CD8-positive, alpha-beta memory T cell (primary cell): ENCODE data around the gene PCID2. TPM values are rescaled to one million over a fixed set of nuclear protein-coding genes. Genes with fewer than 3 reads are reported as not detected.
A peak's percentile ranks its signal among the peaks of the same experiment; 100 is the strongest.

Source experiments
- CTCF ChIA-PET: fragments of 350-600 bp; sonication (Branson Sonifier 250); formaldehyde crosslinking; loops from one replicate; lab custom pipeline; 2021; ENCODE audit warnings: antibody characterized with exemption; lab: Charles Lee
- POLR2A ChIA-PET: fragments of 350-600 bp; sonication (Branson Sonifier 250); formaldehyde crosslinking; loops from one replicate; lab custom pipeline; 2021; ENCODE audit warnings: antibody characterized with exemption; lab: Charles Lee
- DNase-seq, 5 donors: peaks; one replicate each; pipeline versions ENCODE4 v3.0.0 to v3.0.0-alpha.2; 2020 to 2022; ENCODE audit warnings: mixed read lengths in 1 of 5
- H3K27ac ChIP-seq: one replicate; pipeline ENCODE4 v1.7.0; 2013; ENCODE audit warnings: low read depth, mild to moderate bottlenecking, low read length, moderate library complexity
- H3K27me3 ChIP-seq: 2 replicates; pipeline ENCODE4 v1.7.0; 2013; ENCODE audit warnings: low read length, mild to moderate bottlenecking; ENCODE audit not compliant: insufficient read depth, poor library complexity, severe bottlenecking
- H3K36me3 ChIP-seq: 2 replicates; pipeline ENCODE4 v1.7.0; 2013; ENCODE audit warnings: mild to moderate bottlenecking, low read length, moderate library complexity; ENCODE audit not compliant: insufficient read depth
- H3K4me1 ChIP-seq: 2 replicates; pipeline ENCODE4 v1.7.0; 2013; ENCODE audit warnings: mild to moderate bottlenecking, low read length, moderate library complexity; ENCODE audit not compliant: insufficient read depth
- H3K4me3 ChIP-seq: 2 replicates; pipeline ENCODE4 v1.7.0; 2013; ENCODE audit warnings: mild to moderate bottlenecking, low read length
- H3K9me3 ChIP-seq: 2 replicates; pipeline ENCODE4 v1.7.0; 2013; ENCODE audit warnings: mild to moderate bottlenecking, low read length
- H3K27ac Mint-ChIP-seq, 8 donors: one replicate each; pipeline ENCODE4 v1.8.0; 2020 to 2021; ENCODE audit warnings: mixed read lengths in 8 of 8, mild to moderate bottlenecking in 6 of 8, inconsistent platforms in 3 of 8, moderate library complexity in 3 of 8
- H3K27me3 Mint-ChIP-seq, 2 donors: one replicate each; pipeline ENCODE4 v1.8.0; 2020 to 2021; ENCODE audit warnings: mixed read lengths in 2 of 2, mild to moderate bottlenecking in 1 of 2, moderate library complexity in 1 of 2
- H3K36me3 Mint-ChIP-seq, 3 donors: one replicate each; pipeline ENCODE4 v1.8.0; 2020 to 2021; ENCODE audit warnings: mixed read lengths in 3 of 3, inconsistent platforms in 1 of 3, mild to moderate bottlenecking in 1 of 3
- H3K4me1 Mint-ChIP-seq, 3 donors: one replicate each; pipeline ENCODE4 v1.8.0; 2020 to 2021; ENCODE audit warnings: mixed read lengths in 3 of 3, inconsistent platforms in 1 of 3, mild to moderate bottlenecking in 1 of 3
- H3K4me3 Mint-ChIP-seq, 7 donors: one replicate each; pipeline ENCODE4 v1.8.0; 2020 to 2021; ENCODE audit warnings: mixed read lengths in 7 of 7, mild to moderate bottlenecking in 6 of 7, moderate library complexity in 4 of 7, inconsistent platforms in 2 of 7
- H3K9me3 Mint-ChIP-seq, 5 donors: one replicate each; pipeline ENCODE4 v1.8.0; 2020 to 2022; ENCODE audit warnings: mixed read lengths in 5 of 5, mild to moderate bottlenecking in 3 of 5, moderate library complexity in 2 of 5, inconsistent platforms in 1 of 5
- polyA plus RNA-seq: library from polyadenylated mRNA; unstranded; fragments of 300-500 nt; fragmentation: Illumina TruSeq; gene quantifications from one replicate; pipeline ENCODE4 v1.2.3, GENCODE V29; 2021
- total RNA-seq, 2 experiments: library from RNA; stranded (reverse); gene quantifications; one replicate each; pipeline ENCODE4 v1.2.3, GENCODE V29; 2021

Gene PCID2
- total and polyA plus RNA-seq, 3 experiments from 2014 or later = 60.1 to 90.4 (median 62.3) TPM

- H3K36me3 Mint-ChIP-seq = peaks cover 11 to 67% (median 29%) of the 10 kb centered on the region in 3 donors
- DNase-seq = no peak
- H3K4me1 Mint-ChIP-seq = peaks cover 80 to 92% (median 87%) of the 10 kb centered on the region in 3 donors
- Histone ChIP-seq H3K27me3 (no peaks in the 10 kb centered on the region), H3K27ac (no peak overlapping the region), H3K4me1 (peaks cover 62% of the 10 kb centered on the region), H3K36me3 (peaks cover 35% of the 10 kb centered on the region), H3K4me3 (no peak overlapping the region), H3K9me3 (no peaks in the 10 kb centered on the region)
- CTCF ChIA-PET = interaction anchor here (1.7 kb wide), 1 partner anchor 117 kb away, joined by 3 read pairs; no protein-coding TSS in a partner anchor
- H3K27ac Mint-ChIP-seq = peak overlapping the region; percentile 65 to 97 (median 84)
- peaks cover 0 to 4% (median 2%) of the 10 kb centered on the region in 5 donors for H3K9me3 Mint-ChIP-seq
- POLR2A ChIA-PET = interaction anchor here (0.7 to 2.1 kb wide), 2 partner anchors 25 to 81 kb away, joined by 4 to 5 read pairs; partner anchors contain the start of gene PCID2
- peak overlapping the region; percentile 38 to 77 (median 67) for H3K4me3 Mint-ChIP-seq
- peaks cover 0 to 2% of the 10 kb centered on the region in 2 donors for H3K27me3 Mint-ChIP-seq
Measured at GRCh38 chr13:113183450-113184129, 24.9 kb downstream of the PCID2 start.

- Mint-ChIP-seq H3K4me3 (peak overlapping the region in 2 of 7 donors; percentile 44 to 65), H3K4me1 (peaks cover 78 to 86% (median 86%) of the 10 kb centered on the region in 3 donors), H3K27me3 (no peaks in the 10 kb centered on the region), H3K9me3 (peaks cover 0 to 4% (median 2%) of the 10 kb centered on the region in 5 donors), H3K27ac (peak overlapping the region; percentile 63 to 97 (median 95)), H3K36me3 (peaks cover 21 to 64% (median 27%) of the 10 kb centered on the region in 3 donors)
- peaks cover 44% of the 10 kb centered on the region for H3K36me3 ChIP-seq
- no peak overlapping the region for H3K27ac ChIP-seq
- H3K4me3 ChIP-seq = no peak overlapping the region
- no peaks in the 10 kb centered on the region for H3K9me3 ChIP-seq
- no peak for DNase-seq
- peaks cover 76% of the 10 kb centered on the region for H3K4me1 ChIP-seq
- CTCF ChIA-PET = no interaction called here
- POLR2A ChIA-PET = interaction anchor here (2.1 kb wide), 1 partner anchor 26 kb away, joined by 5 read pairs; the partner anchor contains the start of gene PCID2
- H3K27me3 ChIP-seq = no peaks in the 10 kb centered on the region
Measured at GRCh38 chr13:113182046-113182445, 26.4 kb downstream of the PCID2 start.

GRCh38 chr13:113179374-113180230 is 28.9 kb downstream of the PCID2 start:
- peak overlapping the region; percentile 37 to 99 (median 96) for H3K27ac Mint-ChIP-seq
- Histone ChIP-seq H3K9me3 (no peaks in the 10 kb centered on the region), H3K27ac (no peak overlapping the region), H3K4me3 (no peak overlapping the region), H3K27me3 (no peaks in the 10 kb centered on the region), H3K36me3 (peaks cover 44% of the 10 kb centered on the region), H3K4me1 (peaks cover 68% of the 10 kb centered on the region)
- peak overlapping the region in 6 of 7 donors; percentile 12 to 79 (median 58) for H3K4me3 Mint-ChIP-seq
- POLR2A ChIA-PET = no interaction called here
- peaks cover 26 to 75% (median 32%) of the 10 kb centered on the region in 3 donors for H3K36me3 Mint-ChIP-seq
- CTCF ChIA-PET = interaction anchor here (1.0 to 1.9 kb wide), 2 partner anchors 11 to 30 kb away, joined by 4 to 5 read pairs; partner anchors contain the start of gene CUL4A
- DNase-seq = peak in 1 of 5 donors; percentile 52
- peaks cover 75 to 83% (median 81%) of the 10 kb centered on the region in 3 donors for H3K4me1 Mint-ChIP-seq
- peaks cover 3 to 8% (median 5%) of the 10 kb centered on the region in 5 donors for H3K9me3 Mint-ChIP-seq
- no peaks in the 10 kb centered on the region for H3K27me3 Mint-ChIP-seq

DNA sequence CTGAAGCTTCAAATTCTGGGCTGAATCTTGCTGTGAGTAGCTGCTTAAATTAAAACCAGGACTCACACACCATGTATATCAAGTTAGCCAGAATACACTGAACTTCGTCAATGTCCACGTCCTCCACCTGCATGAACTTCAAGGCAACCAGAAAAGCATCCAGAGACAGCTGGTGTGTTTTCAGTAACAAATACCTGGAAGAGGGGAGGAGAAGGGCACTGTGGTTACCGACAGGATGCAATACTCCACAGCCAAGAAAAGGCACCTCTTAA is 29.6 kb downstream of the PCID2 start:
- H3K4me3 Mint-ChIP-seq = peak overlapping the region in 1 of 7 donors; percentile 80
- DNase-seq = no peak
- H3K4me1 ChIP-seq = peaks cover 60% of the 10 kb centered on the region
- CTCF ChIA-PET = no interaction called here
- H3K27ac Mint-ChIP-seq = peak overlapping the region in 3 of 8 donors; percentile 73 to 90 (median 83)
- peaks cover 74 to 82% (median 79%) of the 10 kb centered on the region in 3 donors for H3K4me1 Mint-ChIP-seq
- peaks cover 3 to 8% (median 5%) of the 10 kb centered on the region in 5 donors for H3K9me3 Mint-ChIP-seq
- H3K27me3 ChIP-seq = no peaks in the 10 kb centered on the region
- no peak overlapping the region for H3K27ac ChIP-seq
- H3K36me3 Mint-ChIP-seq = peaks cover 26 to 75% (median 34%) of the 10 kb centered on the region in 3 donors
- no peak overlapping the region for H3K4me3 ChIP-seq
- POLR2A ChIA-PET = no interaction called here
- H3K9me3 ChIP-seq = no peaks in the 10 kb centered on the region
- H3K27me3 Mint-ChIP-seq = no peaks in the 10 kb centered on the region
- peaks cover 44% of the 10 kb centered on the region for H3K36me3 ChIP-seq

DNA sequence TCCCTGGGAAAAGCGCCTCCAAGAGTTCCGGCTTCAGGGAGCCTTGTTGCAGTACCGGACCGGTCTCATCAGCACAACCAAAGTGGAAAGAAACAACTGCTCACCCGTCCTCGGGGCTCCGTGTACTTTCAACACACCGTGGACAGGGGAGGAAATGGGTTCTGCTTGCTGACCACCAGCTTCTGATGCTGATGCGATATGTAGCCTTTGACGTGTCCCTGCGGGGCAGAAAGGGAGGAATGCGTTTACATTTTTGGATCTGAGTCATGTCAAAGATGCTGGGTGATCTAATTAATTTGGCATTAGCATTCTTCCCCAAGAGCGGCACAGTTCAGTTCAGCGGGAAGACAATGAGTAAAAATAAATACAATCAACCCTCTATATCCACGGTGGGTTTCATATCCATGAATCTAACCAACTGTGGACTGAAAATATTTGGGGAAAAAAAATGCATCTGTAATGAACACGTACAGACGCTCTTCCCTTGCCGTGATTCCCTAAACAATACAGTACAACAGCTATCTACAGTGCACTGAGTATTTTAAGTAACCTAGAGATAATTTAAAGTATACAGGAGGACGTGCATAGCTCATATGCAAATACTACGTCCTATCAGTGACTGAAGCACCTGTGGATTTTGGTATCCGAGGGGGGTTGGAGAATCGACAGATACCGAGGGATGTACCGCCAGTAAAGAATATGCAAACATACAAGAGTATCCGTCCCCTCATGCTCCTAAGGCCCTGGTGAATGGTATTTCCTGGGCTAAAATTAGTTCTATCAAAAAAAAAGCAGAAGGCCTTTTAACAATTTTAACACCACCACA is 30.2 kb downstream of the PCID2 start:
- Histone ChIP-seq H3K27ac (no peak overlapping the region), H3K4me1 (peaks cover 57% of the 10 kb centered on the region), H3K27me3 (no peaks in the 10 kb centered on the region), H3K36me3 (peaks cover 39% of the 10 kb centered on the region), H3K4me3 (no peak overlapping the region), H3K9me3 (no peaks in the 10 kb centered on the region)
- H3K9me3 Mint-ChIP-seq = peaks cover 3 to 8% (median 5%) of the 10 kb centered on the region in 5 donors
- peaks cover 26 to 70% (median 31%) of the 10 kb centered on the region in 3 donors for H3K36me3 Mint-ChIP-seq
- H3K4me1 Mint-ChIP-seq = peaks cover 68 to 77% (median 76%) of the 10 kb centered on the region in 3 donors
- peak overlapping the region in 7 of 8 donors; percentile 42 to 90 (median 73) for H3K27ac Mint-ChIP-seq
- DNase-seq = no peak
- no peaks in the 10 kb centered on the region for H3K27me3 Mint-ChIP-seq
- ChIA-PET CTCF (no interaction called here), POLR2A (no interaction called here)
- H3K4me3 Mint-ChIP-seq = peak overlapping the region in 2 of 7 donors; percentile 8 to 80

DNA sequence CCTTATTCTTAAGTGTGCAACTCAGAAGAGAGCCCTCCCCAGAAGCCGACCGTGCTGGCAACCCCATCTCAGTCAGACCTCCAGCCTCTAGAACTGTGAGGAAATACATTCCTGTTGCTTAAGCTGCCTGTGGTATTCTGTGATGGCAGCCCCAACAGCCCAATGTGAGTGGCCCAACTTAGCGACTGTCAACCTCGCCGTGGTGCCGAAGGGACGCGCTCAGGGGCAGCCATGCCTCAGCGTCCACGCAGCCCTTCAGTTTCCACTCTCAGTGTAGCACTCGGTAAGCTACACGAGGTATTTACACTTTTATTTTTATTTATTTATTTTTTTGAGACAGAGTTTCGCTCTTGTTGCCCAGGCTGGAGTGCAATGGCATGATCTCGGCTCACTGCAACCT is 31.6 kb downstream of the PCID2 start:
- Mint-ChIP-seq H3K9me3 (peaks cover 3 to 8% (median 5%) of the 10 kb centered on the region in 5 donors), H3K36me3 (peaks cover 26 to 71% (median 34%) of the 10 kb centered on the region in 3 donors), H3K27ac (peak overlapping the region in 7 of 8 donors; percentile 91 to 98 (median 96)), H3K27me3 (no peaks in the 10 kb centered on the region), H3K4me3 (peak overlapping the region in 1 of 7 donors; percentile 64), H3K4me1 (peaks cover 57 to 74% (median 70%) of the 10 kb centered on the region in 3 donors)
- POLR2A ChIA-PET = no interaction called here
- peaks cover 30% of the 10 kb centered on the region for H3K36me3 ChIP-seq
- CTCF ChIA-PET = no interaction called here
- H3K4me3 ChIP-seq = no peak overlapping the region
- no peaks in the 10 kb centered on the region for H3K9me3 ChIP-seq
- peaks cover 52% of the 10 kb centered on the region for H3K4me1 ChIP-seq
- H3K27me3 ChIP-seq = no peaks in the 10 kb centered on the region
- H3K27ac ChIP-seq = peak overlapping the region; percentile 22
- no peak for DNase-seq

DNA sequence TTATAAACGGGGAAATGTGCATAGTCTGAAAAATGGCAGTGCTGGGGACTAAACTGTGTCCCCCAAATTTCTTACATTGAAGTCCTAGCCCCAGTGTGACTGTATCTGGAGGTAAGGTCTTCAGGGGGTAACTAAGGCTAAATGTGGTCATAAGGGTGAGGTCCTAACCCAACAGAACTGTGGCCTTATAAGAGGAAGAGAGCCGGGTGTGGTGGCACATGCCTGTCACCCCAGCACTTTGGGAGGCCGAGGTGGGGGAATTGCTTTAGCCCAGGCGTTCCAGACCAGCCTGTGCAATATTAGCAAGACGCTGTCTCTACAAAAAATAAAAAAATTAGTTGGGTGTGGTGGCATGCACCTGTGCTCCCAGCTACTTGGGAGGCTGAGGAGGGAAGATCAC is 32.2 kb downstream of the PCID2 start:
- H3K4me1 Mint-ChIP-seq = peaks cover 53 to 73% (median 64%) of the 10 kb centered on the region in 3 donors
- H3K9me3 ChIP-seq = no peaks in the 10 kb centered on the region
- H3K27ac ChIP-seq = peak overlapping the region; percentile 22
- H3K4me3 Mint-ChIP-seq = peak overlapping the region; percentile 8 to 78 (median 64)
- ChIA-PET POLR2A (interaction anchor here (0.8 to 1.4 kb wide), 2 partner anchors 23 to 34 kb away, joined by 3 to 5 read pairs; partner anchors contain the start of gene CUL4A), CTCF (interaction anchor here (1.0 kb wide), 1 partner anchor 15 kb away, joined by 4 read pairs; no protein-coding TSS in a partner anchor)
- no peaks in the 10 kb centered on the region for H3K27me3 ChIP-seq
- peaks cover 3 to 8% (median 5%) of the 10 kb centered on the region in 5 donors for H3K9me3 Mint-ChIP-seq
- peaks cover 52% of the 10 kb centered on the region for H3K4me1 ChIP-seq
- H3K27me3 Mint-ChIP-seq = no peaks in the 10 kb centered on the region
- peaks cover 26 to 72% (median 31%) of the 10 kb centered on the region in 3 donors for H3K36me3 Mint-ChIP-seq
- no peak overlapping the region for H3K4me3 ChIP-seq
- peaks cover 29% of the 10 kb centered on the region for H3K36me3 ChIP-seq
- peak in 4 of 5 donors; percentile 65 to 79 (median 68) for DNase-seq
- H3K27ac Mint-ChIP-seq = peak overlapping the region; percentile 91 to 98 (median 95)
